HS-27A (cell line): ENCODE data around the gene AHCYL1.
"Not testable (repeated sequence)": the region's sequence is repeated elsewhere in the genome, so short reads cannot be mapped to it uniquely, and the experiment has no call there.

ENCODE experiments used
- DNase-seq: peaks from one replicate; pipeline ENCODE4 v3.0.0-alpha.2; 2012; ENCODE audit warnings: low read depth, missing footprints

Gene AHCYL1

GRCh38 chr1:109997204-109997866, 12.8 kb downstream of the AHCYL1 start:
- no peak for DNase-seq

GRCh38 chr1:109997867-109998229, 13.3 kb downstream of the AHCYL1 start:
- DNase-seq: no peak

- no peak for DNase-seq
These were observed 18.1 kb downstream of the AHCYL1 start for GRCh38 chr1:110002695-110003094.

GRCh38 chr1:110003747-110004428, 19.3 kb downstream of the AHCYL1 start:
- peak; percentile 90 for DNase-seq

- no peak for DNase-seq
These were observed 20.0 kb downstream of the AHCYL1 start for GRCh38 chr1:110004583-110004982.

GRCh38 chr1:110005971-110006370, 21.4 kb downstream of the AHCYL1 start:
- no peak for DNase-seq

- DNase-seq: no peak
These were observed 22.0 kb downstream of the AHCYL1 start for GRCh38 chr1:110006516-110006915.

- no peak for DNase-seq
These were observed 22.7 kb downstream of the AHCYL1 start for GRCh38 chr1:110007046-110007830.

GRCh38 chr1:110008971-110009565, 24.5 kb downstream of the AHCYL1 start:
- no peak for DNase-seq

GRCh38 chr1:110011527-110012041, 27.0 kb downstream of the AHCYL1 start:
- DNase-seq: peak; percentile 23

GRCh38 chr1:110012100-110012780, 27.7 kb downstream of the AHCYL1 start:
- no peak for DNase-seq

- DNase-seq: no peak
These were observed 33.2 kb downstream of the AHCYL1 start for GRCh38 chr1:110017792-110018191.

- no peak for DNase-seq
These were observed 33.8 kb downstream of the AHCYL1 start for GRCh38 chr1:110018396-110018795.

- DNase-seq: no peak
These were observed 35.2 kb downstream of the AHCYL1 start for GRCh38 chr1:110019770-110020169.

- DNase-seq: no peak
These were observed 36.7 kb downstream of the AHCYL1 start for GRCh38 chr1:110021285-110021684.

GRCh38 chr1:110024613-110025012, 40.0 kb downstream of the AHCYL1 start:
- DNase-seq: no peak

- not testable (repeated sequence) for DNase-seq
These were observed 46.1 kb downstream of the AHCYL1 start for GRCh38 chr1:110030687-110031086.

- DNase-seq: no peak
These were observed 47.8 kb downstream of the AHCYL1 start for GRCh38 chr1:110032327-110032726.

- no peak for DNase-seq
These were observed 48.9 kb downstream of the AHCYL1 start for GRCh38 chr1:110033421-110033820.

GRCh38 chr1:110034040-110034450, 49.5 kb downstream of the AHCYL1 start:
- DNase-seq: no peak

GRCh38 chr1:110034451-110035235, 50.1 kb downstream of the AHCYL1 start, which contains the start of gene STRIP1:
TSS of gene STRIP1 (plus strand) at chr1:110034624. CDS start at chr1:110034638, 14 bp downstream.
- DNase-seq: peak; percentile 91
